Measurements from ENCODE around the gene GTF2B. TPM values are rescaled to one million over a fixed set of nuclear protein-coding genes. Genes with fewer than 3 reads are reported as not detected.

Gene GTF2B
- polyA plus RNA-seq, 12 donors = 30.3 to 40.2 (median 33.4) TPM; not detected in 1

Other genes with a start within 250 kb of the GTF2B start
- gene PKN2, start 207.3 kb downstream of the GTF2B start, polyA plus RNA-seq (ENCODE audit: insufficient read length in 12 of 12) = 10 to 100 TPM in 11 of 12 donors, not detected in 1; 29.0 to 65.5 (median 41.5) TPM
- 10 to 100 TPM in 11 of 12 donors, not detected in 1; 10.3 to 38.1 (median 19.9) TPM for gene KYAT3, start 101.1 kb upstream of the GTF2B start, polyA plus RNA-seq (ENCODE audit: insufficient read length in 12 of 12)
- gene RBMXL1, start 101.1 kb upstream of the GTF2B start, polyA plus RNA-seq (ENCODE audit: insufficient read length in 12 of 12) = 10 to 100 TPM in 11 of 12 donors, not detected in 1; 10.2 to 17.9 (median 15.2) TPM
- gene GBP3, start 131.3 kb upstream of the GTF2B start, polyA plus RNA-seq (ENCODE audit: insufficient read length in 12 of 12) = 10 to 100 TPM in 1 of 12 donors, 1 to 10 TPM in 10, not detected in 1; 2.0 to 10.1 (median 2.8) TPM
- 10 to 100 TPM in 3 of 12 donors, 1 to 10 TPM in 8, not detected in 1; 4.0 to 42.2 (median 6.1) TPM for gene GBP1, start 173.6 kb upstream of the GTF2B start, polyA plus RNA-seq (ENCODE audit: insufficient read length in 12 of 12)
- 10 to 100 TPM in 1 of 12 donors, 1 to 10 TPM in 3, under 1 TPM in 6, not detected in 2; 0.62 to 29.2 (median 0.93) TPM for gene GBP2, start 234.5 kb upstream of the GTF2B start, polyA plus RNA-seq (ENCODE audit: insufficient read length in 12 of 12)

All from muscle of arm (tissue), 12 donors.